Measurements from ENCODE around the gene S100A11. TPM values are rescaled to one million over a fixed set of nuclear protein-coding genes. Genes with fewer than 3 reads are reported as not detected.
A peak's percentile ranks its signal among the peaks of the same experiment; 100 is the strongest.

Gene S100A11
- polyA plus RNA-seq, 3 donors, result 1,184 to 3,364 (median 2,621) TPM

DNA sequence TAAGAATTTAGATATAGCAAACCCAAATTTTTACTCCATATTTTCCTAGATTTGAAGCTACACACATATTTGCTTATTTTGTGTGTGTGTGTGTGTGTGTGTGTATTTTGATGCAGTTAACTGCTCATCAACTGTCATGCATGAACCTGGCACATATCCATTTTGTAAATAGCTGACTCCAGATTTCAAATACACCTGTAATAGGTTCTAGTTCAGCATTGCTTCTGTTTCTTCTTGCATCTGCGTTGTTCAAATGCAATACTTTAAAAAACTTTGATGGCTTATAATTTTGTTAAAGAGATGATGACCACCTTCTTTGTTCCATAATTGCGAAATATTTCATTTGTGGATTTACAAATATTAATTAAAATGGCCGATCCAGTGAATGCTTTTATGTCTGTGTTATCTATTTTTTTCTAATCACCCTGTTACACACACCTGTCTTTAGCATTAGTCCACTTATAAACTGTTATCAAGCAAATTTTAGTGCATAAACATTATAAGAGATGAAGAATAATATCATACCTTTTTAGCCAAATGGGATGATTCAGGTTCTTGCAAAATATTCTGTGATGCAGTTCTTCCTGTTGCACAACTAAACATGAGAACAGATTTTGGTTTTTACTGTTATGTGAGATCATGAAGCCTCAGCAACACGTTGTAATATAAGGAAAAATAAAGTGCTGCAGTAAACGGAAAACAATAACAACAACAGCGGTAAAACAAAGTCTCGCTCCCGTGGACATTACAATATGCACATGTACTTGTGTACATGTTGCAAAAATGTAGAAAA is 12.7 kb upstream of the S100A11 start:
- DNase-seq, result peak; percentile 80 to 93 (median 88)
- H3K9me3 ChIP-seq (replicated peaks in 1 of 2; ENCODE audit: control insufficient read depth in 1 of 2, insufficient read depth in 1 of 2, low read length in 2 of 2), result no peaks in the 10 kb centered on the region
- intact Hi-C loops (cut with micrococcal nuclease), result loop anchor here (5.0 to 10.0 kb wide), 4 partner anchors 102 to 1518 kb away; partner anchors contain the start of gene S100A2 (in 1 of the 2)
- Mint-ChIP-seq H3K4me1 (peaks cover 68% of the 10 kb centered on the region), H3K27ac (peak overlapping the region; percentile 100), H3K36me3 (peaks cover 0 to 4% of the 10 kb centered on the region in 2 donors), H3K27me3 (ENCODE audit: low read depth in 3 of 3) (peaks cover 11 to 15% (median 15%) of the 10 kb centered on the region in 3 donors), H3K9me3 (peaks cover 0 to 3% (median 0%) of the 10 kb centered on the region in 7 donors), H3K4me3 (peak overlapping the region in 1 of 2 donors; percentile 54)
- H3K4me2 ChIP-seq (replicated peaks; ENCODE audit: extremely low read depth, low read length, poor library complexity, severe bottlenecking), result peak overlapping the region; percentile 48
- WGBS (ENCODE audit: insufficient coverage), result no CpG with 5 or more reads among the region's 8 CpGs
- H3K4me1 ChIP-seq (ENCODE audit: control insufficient read depth in 1 of 2, insufficient read depth in 2 of 2, low read length in 2 of 2), result peaks cover 67 to 70% of the 10 kb centered on the region in 2 donors
- H3K9ac ChIP-seq (ENCODE audit: insufficient read depth, low read length, poor library complexity, severe bottlenecking), result peak overlapping the region; percentile 78
- H3K4me3 ChIP-seq (replicated peaks in 1 of 3; ENCODE audit: low read depth in 2 of 3, low read length in 3 of 3), result peak overlapping the region in 1 of 3 experiments; percentile 47
- H4K20me1 ChIP-seq (ENCODE audit: insufficient read depth, low read length), result no peaks in the 10 kb centered on the region
- peaks cover 15% of the 10 kb centered on the region for H3K79me2 ChIP-seq (ENCODE audit: insufficient read depth, low read length)
- H3K36me3 ChIP-seq (replicated peaks in 1 of 2; ENCODE audit: control insufficient read depth in 1 of 2, insufficient read depth in 2 of 2, low read length in 2 of 2), result no peaks in the 10 kb centered on the region
- H3K27ac ChIP-seq (ENCODE audit: low read depth in 1 of 2, low read length in 2 of 2), result peak overlapping the region; percentile 98
- TF ChIP-seq, protein P1, sequence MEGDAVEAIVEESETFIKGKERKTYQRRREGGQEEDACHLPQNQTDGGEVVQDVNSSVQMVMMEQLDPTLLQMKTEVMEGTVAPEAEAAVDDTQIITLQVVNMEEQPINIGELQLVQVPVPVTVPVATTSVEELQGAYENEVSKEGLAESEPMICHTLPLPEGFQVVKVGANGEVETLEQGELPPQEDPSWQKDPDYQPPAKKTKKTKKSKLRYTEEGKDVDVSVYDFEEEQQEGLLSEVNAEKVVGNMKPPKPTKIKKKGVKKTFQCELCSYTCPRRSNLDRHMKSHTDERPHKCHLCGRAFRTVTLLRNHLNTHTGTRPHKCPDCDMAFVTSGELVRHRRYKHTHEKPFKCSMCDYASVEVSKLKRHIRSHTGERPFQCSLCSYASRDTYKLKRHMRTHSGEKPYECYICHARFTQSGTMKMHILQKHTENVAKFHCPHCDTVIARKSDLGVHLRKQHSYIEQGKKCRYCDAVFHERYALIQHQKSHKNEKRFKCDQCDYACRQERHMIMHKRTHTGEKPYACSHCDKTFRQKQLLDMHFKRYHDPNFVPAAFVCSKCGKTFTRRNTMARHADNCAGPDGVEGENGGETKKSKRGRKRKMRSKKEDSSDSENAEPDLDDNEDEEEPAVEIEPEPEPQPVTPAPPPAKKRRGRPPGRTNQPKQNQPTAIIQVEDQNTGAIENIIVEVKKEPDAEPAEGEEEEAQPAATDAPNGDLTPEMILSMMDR (IDR thresholded peaks at IDR 0.05), result no peak
- no peak overlapping the region for H2AFZ ChIP-seq (ENCODE audit: insufficient read depth, low read depth, low read length, poor library complexity, severe bottlenecking)
- peaks cover 1 to 16% of the 10 kb centered on the region in 2 donors for H3K27me3 ChIP-seq (ENCODE audit: control insufficient read depth in 2 of 2, insufficient read depth in 2 of 2, low read length in 2 of 2)

DNA sequence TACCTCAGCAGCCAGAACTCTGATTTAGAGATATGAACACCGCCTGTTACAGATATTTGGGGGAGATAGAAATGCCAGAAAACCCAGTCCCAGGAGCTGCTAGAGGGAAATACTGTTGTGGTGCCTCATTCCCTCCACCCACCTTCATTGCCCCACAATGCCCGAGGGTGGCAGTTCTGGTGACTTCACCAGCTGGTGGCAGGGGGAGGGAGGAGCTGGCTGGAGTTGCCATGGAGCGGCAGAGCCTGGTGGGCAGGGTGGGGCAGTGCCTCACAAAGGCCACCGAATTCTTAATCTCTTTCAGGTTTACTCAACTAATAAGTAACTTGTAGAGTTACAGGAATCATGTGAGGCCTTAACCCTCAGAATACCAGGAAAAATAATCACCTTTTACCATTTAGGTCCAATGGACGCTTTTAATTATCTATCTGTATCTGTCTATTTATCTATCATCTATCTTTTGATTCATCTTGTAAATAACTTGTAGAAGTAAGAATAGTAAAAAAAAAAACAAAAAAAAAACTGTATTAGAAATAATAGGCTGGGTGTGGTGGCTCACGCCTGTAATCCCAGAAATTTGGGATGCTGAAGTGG is 11.7 kb upstream of the S100A11 start:
- peaks cover 69 to 78% of the 10 kb centered on the region in 2 donors for H3K4me1 ChIP-seq (ENCODE audit: control insufficient read depth in 1 of 2, insufficient read depth in 2 of 2, low read length in 2 of 2)
- DNase-seq, result peak; percentile 91 to 93 (median 92)
- intact Hi-C loops (cut with micrococcal nuclease), result loop anchor here (1.0 to 5.0 kb wide), 3 partner anchors 10 to 1519 kb away; partner anchors contain the start of gene S100A2 (in 1 of the 2)

More for the DNA sequence above, 11.7 kb upstream of the S100A11 start:
- no peak overlapping the region for H2AFZ ChIP-seq (ENCODE audit: insufficient read depth, low read depth, low read length, poor library complexity, severe bottlenecking)
- H3K4me2 ChIP-seq (replicated peaks; ENCODE audit: extremely low read depth, low read length, poor library complexity, severe bottlenecking), result peak overlapping the region; percentile 54
- peaks cover 73% of the 10 kb centered on the region for H3K4me1 Mint-ChIP-seq
- H3K27me3 Mint-ChIP-seq (ENCODE audit: low read depth in 3 of 3), result peaks cover 6 to 9% (median 9%) of the 10 kb centered on the region in 3 donors
- TF ChIP-seq, protein P1 (IDR thresholded peaks at IDR 0.05), result no peak
- H3K36me3 ChIP-seq (replicated peaks in 1 of 2; ENCODE audit: control insufficient read depth in 1 of 2, insufficient read depth in 2 of 2, low read length in 2 of 2), result no peaks in the 10 kb centered on the region
- no peaks in the 10 kb centered on the region for H3K9me3 ChIP-seq (replicated peaks in 1 of 2; ENCODE audit: control insufficient read depth in 1 of 2, insufficient read depth in 1 of 2, low read length in 2 of 2)
- peaks cover 0 to 6% of the 10 kb centered on the region in 2 donors for H3K27me3 ChIP-seq (ENCODE audit: control insufficient read depth in 2 of 2, insufficient read depth in 2 of 2, low read length in 2 of 2)
- H4K20me1 ChIP-seq (ENCODE audit: insufficient read depth, low read length), result no peaks in the 10 kb centered on the region
- peak overlapping the region in 2 of 3 experiments; percentile 17 to 48 for H3K4me3 ChIP-seq (replicated peaks in 1 of 3; ENCODE audit: low read depth in 2 of 3, low read length in 3 of 3)
- peak overlapping the region; percentile 78 for H3K9ac ChIP-seq (ENCODE audit: insufficient read depth, low read length, poor library complexity, severe bottlenecking)
- H3K27ac Mint-ChIP-seq, result peak overlapping the region; percentile 100
- peak overlapping the region; percentile 98 for H3K27ac ChIP-seq (ENCODE audit: low read depth in 1 of 2, low read length in 2 of 2)
- WGBS (ENCODE audit: insufficient coverage), result no CpG with 5 or more reads among the region's 6 CpGs
- peaks cover 0 to 4% of the 10 kb centered on the region in 2 donors for H3K36me3 Mint-ChIP-seq
- peak overlapping the region; percentile 74 to 91 for H3K4me3 Mint-ChIP-seq
- H3K9me3 Mint-ChIP-seq, result peaks cover 0 to 3% (median 0%) of the 10 kb centered on the region in 7 donors
- H3K79me2 ChIP-seq (ENCODE audit: insufficient read depth, low read length), result peaks cover 15% of the 10 kb centered on the region

Measured in CD14-positive monocyte (primary cell).